K562 (cell line): ENCODE data around the gene HPDL. TPM values are rescaled to one million over a fixed set of nuclear protein-coding genes. Genes with fewer than 3 reads are reported as not detected.

Source experiments
- ASH1L ChIP-seq: fragments of 450-650 bp; IDR thresholded peaks from 2 replicates; pipeline ENCODE4 v1.6.1; 2018; ENCODE audit warnings: borderline replicate concordance, mild to moderate bottlenecking, low read depth; ENCODE audit not compliant: partially characterized antibody
- BCL6 ChIP-seq: fragments of 250-450 bp; sonication (Bioruptor Pico); IDR thresholded peaks from 2 replicates; pipeline ENCODE4 v1.4.0; 2020
- DDX20 ChIP-seq: fragments of 450-650 bp; IDR thresholded peaks from 2 replicates; pipeline ENCODE4 v1.6.1; 2016; ENCODE audit warnings: missing genetic modification characterization, low read depth, mild to moderate bottlenecking, missing compliant biosample characterization, moderate library complexity
- EHMT2 ChIP-seq: fragments of 450-650 bp; IDR thresholded peaks from 2 replicates; pipeline ENCODE4 v1.6.1; 2018; ENCODE audit warnings: antibody characterized with exemption
- HCFC1 ChIP-seq: IDR thresholded peaks from 2 replicates; pipeline ENCODE4 v1.6.1; 2012; ENCODE audit warnings: low read depth, low read length, improper control_type of control experiment
- KHSRP ChIP-seq: fragments of 450-650 bp; IDR thresholded peaks from 2 replicates; pipeline ENCODE4 v1.6.1; 2017
- MCM2 ChIP-seq: fragments of 450-650 bp; IDR thresholded peaks from 2 replicates; pipeline ENCODE4 v1.6.1; 2017; ENCODE audit warnings: low read depth, mild to moderate bottlenecking
- MEF2D ChIP-seq: conservative IDR thresholded peaks from 2 replicates; pipeline ENCODE4 v1.6.1; 2016; ENCODE audit warnings: low read depth, missing genetic modification characterization, missing compliant biosample characterization
- STAG1 ChIP-seq: sonication (generic); formaldehyde crosslinking; IDR thresholded peaks from 2 replicates; pipeline ENCODE4 v1.5.0; 2020; ENCODE audit warnings: missing genetic modification reagents, borderline replicate concordance
- ZNF695 ChIP-seq: fragments of 450-650 bp; formaldehyde crosslinking; IDR thresholded peaks from 2 replicates; pipeline ENCODE4 v1.4.0; 2020; ENCODE audit warnings: mild to moderate bottlenecking, moderate library complexity
- ZNF766 ChIP-seq: fragments of 200-800 bp; sonication (Bioruptor generic); conservative IDR thresholded peaks from 2 replicates; pipeline ENCODE4 v1.6.1; 2016; ENCODE audit warnings: missing genetic modification characterization, missing compliant biosample characterization
- polyA plus RNA-seq, 8 experiments: library from polyadenylated mRNA; depleted of rRNA in 4 of 8; stranded (reverse) in 5 of 8; unstranded in 3 of 8; fragments of >200 nt; fragmentation: Nextera tagmentation in 2 of 8; fragmentation: Illumina TruSeq in 1 of 8; extraction: Ambion mirVana in 2 of 8; extraction: Trizol in 1 of 8; gene quantifications; 2 replicates each; pipeline versions ENCODE4 v1.2.1 to v1.2.3, GENCODE V29; 2011 to 2014; ENCODE audit warnings: inconsistent platforms in 1 of 8, missing spikeins in 1 of 8
- total RNA-seq, 7 experiments: library from RNA; depleted of rRNA in 6 of 7; stranded (reverse); fragments of >200 nt in 6 of 7; fragmentation: Illumina TruSeq in 2 of 7; extraction: Trizol in 2 of 7; gene quantifications; 2 replicates each; pipeline versions ENCODE4 v1.2.1 to v1.2.3, GENCODE V29; 2011 to 2021; ENCODE audit warnings: low replicate concordance in 1 of 7
- TF ChIP-seq, protein P1 (sequence below), 3 experiments: fragments of 200-800 bp in 1 of 3; fragments of 250-450 bp in 1 of 3; fragments of 450-650 bp in 1 of 3; sonication (Bioruptor Pico) in 1 of 3; sonication (Bioruptor generic) in 1 of 3; formaldehyde crosslinking in 1 of 3; IDR thresholded peaks; 2 replicates each; pipeline versions ENCODE4 v1.6.1 to v1.8.0; 2016 to 2022; ENCODE audit warnings: mild to moderate bottlenecking in 2 of 3, missing genetic modification characterization in 2 of 3, missing compliant biosample characterization in 1 of 3, moderate library complexity in 1 of 3
- TF ChIP-seq, protein P2 (sequence below): fragments of 250-450 bp; sonication (Bioruptor Pico); IDR thresholded peaks from 2 replicates; pipeline ENCODE4 v1.4.0; 2020
- TF ChIP-seq, protein P3 (sequence below): sonication (generic); formaldehyde crosslinking; IDR thresholded peaks from 2 replicates; pipeline ENCODE4 v1.8.0; 2022; ENCODE audit warnings: mild to moderate bottlenecking, low read depth, missing genetic modification reagents
- TF ChIP-seq, protein P4 (sequence below): fragments of 450-650 bp; formaldehyde crosslinking; IDR thresholded peaks from 2 replicates; pipeline ENCODE4 v1.4.0; 2022; ENCODE audit warnings: missing genetic modification characterization

The HPDL gene
- total and polyA plus RNA-seq, 9 of the 15 experiments (the other 6 are each of a cell fraction or from before 2014, with no cell fraction given): not detected

GRCh38 chr1:45339789-45340558 is 13.3 kb downstream of the HPDL start, which contains the start of the genes MUTYH and TOE1 (continued):
- TF ChIP-seq ASH1L (peak; percentile 59), ZNF695 (no peak), HCFC1 (peak; percentile 91), MCM2 (no peak), BCL6 (CRISPR knock-in tag) (no peak), DDX20 (tag) (no peak), EHMT2 (no peak), ZNF766 (peak; percentile 91), MEF2D (tag) (no peak), KHSRP (no peak), STAG1 (CRISPR knock-in tag) (no peak)
- TF ChIP-seq, protein P1, sequence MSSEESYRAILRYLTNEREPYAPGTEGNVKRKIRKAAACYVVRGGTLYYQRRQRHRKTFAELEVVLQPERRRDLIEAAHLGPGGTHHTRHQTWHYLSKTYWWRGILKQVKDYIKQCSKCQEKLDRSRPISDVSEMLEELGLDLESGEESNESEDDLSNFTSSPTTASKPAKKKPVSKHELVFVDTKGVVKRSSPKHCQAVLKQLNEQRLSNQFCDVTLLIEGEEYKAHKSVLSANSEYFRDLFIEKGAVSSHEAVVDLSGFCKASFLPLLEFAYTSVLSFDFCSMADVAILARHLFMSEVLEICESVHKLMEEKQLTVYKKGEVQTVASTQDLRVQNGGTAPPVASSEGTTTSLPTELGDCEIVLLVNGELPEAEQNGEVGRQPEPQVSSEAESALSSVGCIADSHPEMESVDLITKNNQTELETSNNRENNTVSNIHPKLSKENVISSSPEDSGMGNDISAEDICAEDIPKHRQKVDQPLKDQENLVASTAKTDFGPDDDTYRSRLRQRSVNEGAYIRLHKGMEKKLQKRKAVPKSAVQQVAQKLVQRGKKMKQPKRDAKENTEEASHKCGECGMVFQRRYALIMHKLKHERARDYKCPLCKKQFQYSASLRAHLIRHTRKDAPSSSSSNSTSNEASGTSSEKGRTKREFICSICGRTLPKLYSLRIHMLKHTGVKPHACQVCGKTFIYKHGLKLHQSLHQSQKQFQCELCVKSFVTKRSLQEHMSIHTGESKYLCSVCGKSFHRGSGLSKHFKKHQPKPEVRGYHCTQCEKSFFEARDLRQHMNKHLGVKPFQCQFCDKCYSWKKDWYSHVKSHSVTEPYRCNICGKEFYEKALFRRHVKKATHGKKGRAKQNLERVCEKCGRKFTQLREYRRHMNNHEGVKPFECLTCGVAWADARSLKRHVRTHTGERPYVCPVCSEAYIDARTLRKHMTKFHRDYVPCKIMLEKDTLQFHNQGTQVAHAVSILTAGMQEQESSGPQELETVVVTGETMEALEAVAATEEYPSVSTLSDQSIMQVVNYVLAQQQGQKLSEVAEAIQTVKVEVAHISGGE (CRISPR knock-in tag; IDR thresholded peaks at IDR 0.05): peak in 2 of 3 experiments; percentile 78 to 95; a peak in 4 of 6 replicates
- TF ChIP-seq, protein P2, sequence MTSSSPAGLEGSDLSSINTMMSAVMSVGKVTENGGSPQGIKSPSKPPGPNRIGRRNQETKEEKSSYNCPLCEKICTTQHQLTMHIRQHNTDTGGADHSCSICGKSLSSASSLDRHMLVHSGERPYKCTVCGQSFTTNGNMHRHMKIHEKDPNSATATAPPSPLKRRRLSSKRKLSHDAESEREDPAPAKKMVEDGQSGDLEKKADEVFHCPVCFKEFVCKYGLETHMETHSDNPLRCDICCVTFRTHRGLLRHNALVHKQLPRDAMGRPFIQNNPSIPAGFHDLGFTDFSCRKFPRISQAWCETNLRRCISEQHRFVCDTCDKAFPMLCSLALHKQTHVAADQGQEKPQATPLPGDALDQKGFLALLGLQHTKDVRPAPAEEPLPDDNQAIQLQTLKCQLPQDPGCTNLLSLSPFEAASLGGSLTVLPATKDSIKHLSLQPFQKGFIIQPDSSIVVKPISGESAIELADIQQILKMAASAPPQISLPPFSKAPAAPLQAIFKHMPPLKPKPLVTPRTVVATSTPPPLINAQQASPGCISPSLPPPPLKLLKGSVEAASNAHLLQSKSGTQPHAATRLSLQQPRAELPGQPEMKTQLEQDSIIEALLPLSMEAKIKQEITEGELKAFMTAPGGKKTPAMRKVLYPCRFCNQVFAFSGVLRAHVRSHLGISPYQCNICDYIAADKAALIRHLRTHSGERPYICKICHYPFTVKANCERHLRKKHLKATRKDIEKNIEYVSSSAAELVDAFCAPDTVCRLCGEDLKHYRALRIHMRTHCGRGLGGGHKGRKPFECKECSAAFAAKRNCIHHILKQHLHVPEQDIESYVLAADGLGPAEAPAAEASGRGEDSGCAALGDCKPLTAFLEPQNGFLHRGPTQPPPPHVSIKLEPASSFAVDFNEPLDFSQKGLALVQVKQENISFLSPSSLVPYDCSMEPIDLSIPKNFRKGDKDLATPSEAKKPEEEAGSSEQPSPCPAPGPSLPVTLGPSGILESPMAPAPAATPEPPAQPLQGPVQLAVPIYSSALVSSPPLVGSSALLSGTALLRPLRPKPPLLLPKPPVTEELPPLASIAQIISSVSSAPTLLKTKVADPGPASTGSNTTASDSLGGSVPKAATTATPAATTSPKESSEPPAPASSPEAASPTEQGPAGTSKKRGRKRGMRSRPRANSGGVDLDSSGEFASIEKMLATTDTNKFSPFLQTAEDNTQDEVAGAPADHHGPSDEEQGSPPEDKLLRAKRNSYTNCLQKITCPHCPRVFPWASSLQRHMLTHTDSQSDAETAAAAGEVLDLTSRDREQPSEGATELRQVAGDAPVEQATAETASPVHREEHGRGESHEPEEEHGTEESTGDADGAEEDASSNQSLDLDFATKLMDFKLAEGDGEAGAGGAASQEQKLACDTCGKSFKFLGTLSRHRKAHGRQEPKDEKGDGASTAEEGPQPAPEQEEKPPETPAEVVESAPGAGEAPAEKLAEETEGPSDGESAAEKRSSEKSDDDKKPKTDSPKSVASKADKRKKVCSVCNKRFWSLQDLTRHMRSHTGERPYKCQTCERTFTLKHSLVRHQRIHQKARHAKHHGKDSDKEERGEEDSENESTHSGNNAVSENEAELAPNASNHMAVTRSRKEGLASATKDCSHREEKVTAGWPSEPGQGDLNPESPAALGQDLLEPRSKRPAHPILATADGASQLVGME (CRISPR knock-in tag): no peak; the same call in 1 of the 2 replicates
- TF ChIP-seq, protein P3, sequence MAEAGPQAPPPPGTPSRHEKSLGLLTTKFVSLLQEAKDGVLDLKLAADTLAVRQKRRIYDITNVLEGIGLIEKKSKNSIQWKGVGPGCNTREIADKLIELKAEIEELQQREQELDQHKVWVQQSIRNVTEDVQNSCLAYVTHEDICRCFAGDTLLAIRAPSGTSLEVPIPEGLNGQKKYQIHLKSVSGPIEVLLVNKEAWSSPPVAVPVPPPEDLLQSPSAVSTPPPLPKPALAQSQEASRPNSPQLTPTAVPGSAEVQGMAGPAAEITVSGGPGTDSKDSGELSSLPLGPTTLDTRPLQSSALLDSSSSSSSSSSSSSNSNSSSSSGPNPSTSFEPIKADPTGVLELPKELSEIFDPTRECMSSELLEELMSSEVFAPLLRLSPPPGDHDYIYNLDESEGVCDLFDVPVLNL (CRISPR knock-in tag): peak; percentile 79
- TF ChIP-seq, protein P4, sequence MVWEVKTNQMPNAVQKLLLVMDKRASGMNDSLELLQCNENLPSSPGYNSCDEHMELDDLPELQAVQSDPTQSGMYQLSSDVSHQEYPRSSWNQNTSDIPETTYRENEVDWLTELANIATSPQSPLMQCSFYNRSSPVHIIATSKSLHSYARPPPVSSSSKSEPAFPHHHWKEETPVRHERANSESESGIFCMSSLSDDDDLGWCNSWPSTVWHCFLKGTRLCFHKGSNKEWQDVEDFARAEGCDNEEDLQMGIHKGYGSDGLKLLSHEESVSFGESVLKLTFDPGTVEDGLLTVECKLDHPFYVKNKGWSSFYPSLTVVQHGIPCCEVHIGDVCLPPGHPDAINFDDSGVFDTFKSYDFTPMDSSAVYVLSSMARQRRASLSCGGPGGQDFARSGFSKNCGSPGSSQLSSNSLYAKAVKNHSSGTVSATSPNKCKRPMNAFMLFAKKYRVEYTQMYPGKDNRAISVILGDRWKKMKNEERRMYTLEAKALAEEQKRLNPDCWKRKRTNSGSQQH (CRISPR knock-in tag): peak; percentile 30; the same call in 1 of the 2 replicates
